Retinal pigment epithelial cell (primary cell): ENCODE results near the gene ELOA.
A peak's percentile ranks its signal among the peaks of the same experiment; 100 is the strongest.
"Not testable (repeated sequence)": the region's sequence is repeated elsewhere in the genome, so short reads cannot be mapped to it uniquely, and the experiment has no call there.

Experiments
- DNase-seq: peaks from one replicate; pipeline ENCODE4 v3.0.0-alpha.2; 2010; ENCODE audit warnings: low read depth
- H3K4me3 ChIP-seq: 2 replicates; pipeline ENCODE4 v1.5.1; 2011; ENCODE audit warnings: mild to moderate bottlenecking, low read length, control low read depth, moderate library complexity
- CTCF ChIP-seq: conservative IDR thresholded peaks from 2 replicates; pipeline ENCODE4 v1.5.1; 2011; ENCODE audit warnings: low read depth, low read length, control low read depth, inconsistent platforms

Gene ELOA

GRCh38 chr1:23772049-23772853, 29.0 kb downstream of the ELOA start:
- DNase-seq = no peak
- TF ChIP-seq CTCF = peak; percentile 98
- no peak overlapping the region for H3K4me3 ChIP-seq

GRCh38 chr1:23772854-23773242, 29.6 kb downstream of the ELOA start:
- no peak for TF ChIP-seq CTCF
- no peak for DNase-seq
- no peak overlapping the region for H3K4me3 ChIP-seq

GRCh38 chr1:23774174-23774880, 31.1 kb downstream of the ELOA start:
- no peak for DNase-seq
- TF ChIP-seq CTCF = no peak
- H3K4me3 ChIP-seq = no peak overlapping the region

- no peak overlapping the region for H3K4me3 ChIP-seq
- no peak for TF ChIP-seq CTCF
- no peak for DNase-seq
Observed at GRCh38 chr1:23776217-23776616, 32.9 kb downstream of the ELOA start.

GRCh38 chr1:23777979-23778814, 34.9 kb downstream of the ELOA start, which contains the start of gene PITHD1:
Gene PITHD1, plus strand, starts transcription at chr1:23778418. Its CDS starts 98 bp downstream, at chr1:23778516.
- DNase-seq = no peak
- H3K4me3 ChIP-seq = peak within 1 kb of the TSS; percentile 64
- no peak for TF ChIP-seq CTCF

GRCh38 chr1:23779826-23780371, 36.6 kb downstream of the ELOA start:
- peak overlapping the region; percentile 64 for H3K4me3 ChIP-seq
- no peak for DNase-seq

GRCh38 chr1:23783141-23783540, 39.9 kb downstream of the ELOA start:
- DNase-seq, H3K4me3 ChIP-seq: not testable (repeated sequence)

More at GRCh38 chr1:23779826-23780371, 36.6 kb downstream of the ELOA start:
- TF ChIP-seq CTCF = no peak
